Adipose tissue (tissue), 3 donors: ENCODE data around the gene NUBPL. TPM values are rescaled to one million over a fixed set of nuclear protein-coding genes. Genes with fewer than 3 reads are reported as not detected.

Experiments used
- H3K27ac ChIP-seq: one replicate; pipeline ENCODE4 v1.5.1; 2013; ENCODE audit warnings: low read depth, low read length
- WGBS, 3 donors: extraction: QIAGEN DNeasy Blood & Tissue Kit; methylation state at CpG; one replicate each; pipeline ENCODE4 v1.1.7; 2013; 5-methylcytosine and 5-hydroxymethylcytosine counted together
- polyA plus RNA-seq, 3 donors: library from polyadenylated mRNA; stranded (reverse); fragments of 200-250 nt; gene quantifications; one replicate each; pipeline ENCODE4 v1.2.3, GENCODE V29; 2013
- donor health status: healthy with polysubstance abuse.
- donor health status: Bipolar disorder and iron deficiency.
- donor health status: healthy.

NUBPL gene, protein sequence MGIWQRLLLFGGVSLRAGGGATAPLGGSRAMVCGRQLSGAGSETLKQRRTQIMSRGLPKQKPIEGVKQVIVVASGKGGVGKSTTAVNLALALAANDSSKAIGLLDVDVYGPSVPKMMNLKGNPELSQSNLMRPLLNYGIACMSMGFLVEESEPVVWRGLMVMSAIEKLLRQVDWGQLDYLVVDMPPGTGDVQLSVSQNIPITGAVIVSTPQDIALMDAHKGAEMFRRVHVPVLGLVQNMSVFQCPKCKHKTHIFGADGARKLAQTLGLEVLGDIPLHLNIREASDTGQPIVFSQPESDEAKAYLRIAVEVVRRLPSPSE
- 1 to 10 TPM; 2.9 to 7.8 (median 7.5) TPM for polyA plus RNA-seq

DNA sequence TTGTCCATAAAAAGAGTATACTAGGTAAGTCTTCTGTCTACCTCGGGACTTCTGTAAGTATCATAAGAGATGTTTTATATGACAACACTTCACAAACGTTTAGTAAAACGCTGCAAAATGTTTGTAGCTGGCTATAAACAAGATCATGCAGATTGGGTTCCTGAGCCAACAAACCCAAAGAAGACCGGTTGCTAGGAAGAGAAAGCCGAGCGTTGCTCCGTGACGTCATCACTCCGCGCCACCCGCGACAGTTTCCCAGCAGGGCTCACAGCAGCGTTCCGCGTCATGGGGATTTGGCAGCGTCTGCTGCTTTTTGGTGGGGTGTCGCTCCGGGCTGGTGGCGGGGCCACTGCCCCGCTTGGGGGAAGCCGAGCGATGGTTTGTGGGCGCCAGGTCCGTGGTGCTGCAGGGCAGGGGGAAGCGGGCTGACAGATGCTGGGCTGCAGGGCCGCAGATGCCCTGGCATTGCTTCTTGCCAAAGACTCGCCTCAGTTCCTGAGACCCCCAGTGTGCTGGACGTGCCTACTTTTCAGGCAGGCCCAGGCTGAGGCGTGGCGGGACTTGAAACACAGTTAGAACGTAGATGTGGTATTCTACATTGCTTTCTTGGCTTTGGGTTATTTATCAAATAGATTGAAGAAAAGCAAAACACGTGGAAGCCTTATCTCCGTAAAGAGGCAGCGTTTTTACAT lies at the start of gene NUBPL:
TSS of gene NUBPL (plus strand) at position 250 of the 692 bp plus-strand sequence. CDS start at position 286, 36 bp downstream.
- H3K27ac ChIP-seq, result peak within 1 kb of the TSS; percentile 89
- 0% methylated on average over 34 of the region's 34 CpGs for WGBS, 3 donors

DNA sequence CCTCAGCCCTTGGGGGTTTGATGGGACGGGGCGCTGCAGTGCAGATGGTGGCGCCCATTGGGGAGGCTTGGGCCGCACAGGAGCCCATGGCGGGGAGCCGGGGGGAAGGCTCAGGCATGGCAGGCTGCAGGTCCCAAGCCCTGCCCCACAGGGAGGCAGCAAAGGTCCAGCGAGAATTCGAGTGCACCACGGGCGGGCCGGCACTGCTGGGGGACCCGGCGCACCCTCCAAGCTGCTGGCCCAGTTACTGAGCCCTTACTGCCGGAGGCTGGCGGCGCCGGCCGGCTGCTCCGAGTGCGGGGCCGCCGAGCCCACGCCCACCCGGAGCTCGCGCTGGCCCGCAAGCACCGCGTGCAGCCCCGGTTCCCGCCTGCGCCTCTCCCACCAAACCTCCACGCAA lies 34.1 kb upstream of the NUBPL start:
- 94 to 97% (median 95%) methylated on average over 30 to 33 of the region's 33 CpGs for WGBS, 3 donors

DNA sequence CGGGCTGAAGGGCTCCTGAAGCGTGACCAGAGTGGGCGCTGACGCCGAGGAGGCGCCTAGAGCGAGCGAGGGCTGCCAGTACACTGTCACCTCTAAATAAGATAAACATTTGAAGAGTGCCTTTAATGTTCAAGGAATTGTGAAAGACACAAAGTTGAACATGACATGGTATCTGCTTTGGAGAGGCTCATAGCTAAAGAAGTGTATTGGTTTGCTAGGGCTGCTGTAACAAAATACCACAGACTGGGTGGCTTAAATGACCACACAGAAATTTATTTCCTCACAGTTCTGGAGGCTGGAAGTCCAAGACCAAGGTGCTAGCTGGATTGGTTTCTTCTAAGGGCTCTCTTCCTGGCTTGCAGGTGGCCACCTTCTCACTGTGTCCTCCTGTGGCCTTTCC lies 33.7 kb upstream of the NUBPL start:
- no peak overlapping the region for H3K27ac ChIP-seq
- 89 to 94% (median 90%) methylated on average over 8 of the region's 8 CpGs for WGBS, 3 donors

More for the DNA sequence above, 34.1 kb upstream of the NUBPL start:
- no peak overlapping the region for H3K27ac ChIP-seq

DNA sequence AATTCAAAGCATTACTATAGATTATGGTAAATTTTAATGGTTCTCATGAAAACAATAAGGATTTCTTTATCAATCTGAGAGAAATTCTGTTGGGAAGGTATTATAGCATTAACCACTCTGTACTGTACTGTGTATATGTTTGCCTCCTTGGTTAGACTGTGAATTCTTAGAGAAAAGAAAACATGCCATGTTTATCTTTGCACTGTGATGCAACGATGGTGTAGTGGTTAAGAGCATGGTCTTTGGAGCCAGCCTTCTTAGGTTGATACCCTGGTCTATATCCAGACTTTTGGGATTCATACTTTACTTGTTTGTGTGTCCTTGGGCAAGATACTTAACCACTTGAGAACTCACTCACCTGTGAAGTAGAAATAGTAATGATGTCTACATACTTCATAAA lies 32.2 kb upstream of the NUBPL start:
- no peak overlapping the region for H3K27ac ChIP-seq
- WGBS, 3 donors, result 49 to 74% (median 69%) methylated on average over 1 of the region's 1 CpG

DNA sequence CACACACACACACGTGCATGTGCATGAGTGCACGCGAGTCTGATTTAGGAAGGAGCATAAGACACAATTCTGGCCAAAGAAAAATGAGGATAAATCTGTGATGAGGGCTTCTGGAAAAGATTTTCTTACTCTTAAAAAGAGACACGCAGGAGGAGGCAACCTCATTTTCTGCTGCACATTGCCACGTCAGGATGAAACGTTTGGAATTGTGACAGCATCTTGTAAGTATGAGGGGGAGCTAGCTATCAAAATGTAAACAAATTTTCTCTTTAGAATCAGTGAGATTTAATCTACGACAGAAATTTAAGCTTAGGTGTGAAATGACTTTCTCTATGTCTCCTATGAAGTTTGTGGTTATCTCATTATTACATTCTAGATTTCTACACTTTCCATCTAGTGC lies 31.1 kb upstream of the NUBPL start:
- no peak overlapping the region for H3K27ac ChIP-seq
- WGBS, 3 donors, result 44 to 51% (median 46%) methylated on average over 7 of the region's 7 CpGs

DNA sequence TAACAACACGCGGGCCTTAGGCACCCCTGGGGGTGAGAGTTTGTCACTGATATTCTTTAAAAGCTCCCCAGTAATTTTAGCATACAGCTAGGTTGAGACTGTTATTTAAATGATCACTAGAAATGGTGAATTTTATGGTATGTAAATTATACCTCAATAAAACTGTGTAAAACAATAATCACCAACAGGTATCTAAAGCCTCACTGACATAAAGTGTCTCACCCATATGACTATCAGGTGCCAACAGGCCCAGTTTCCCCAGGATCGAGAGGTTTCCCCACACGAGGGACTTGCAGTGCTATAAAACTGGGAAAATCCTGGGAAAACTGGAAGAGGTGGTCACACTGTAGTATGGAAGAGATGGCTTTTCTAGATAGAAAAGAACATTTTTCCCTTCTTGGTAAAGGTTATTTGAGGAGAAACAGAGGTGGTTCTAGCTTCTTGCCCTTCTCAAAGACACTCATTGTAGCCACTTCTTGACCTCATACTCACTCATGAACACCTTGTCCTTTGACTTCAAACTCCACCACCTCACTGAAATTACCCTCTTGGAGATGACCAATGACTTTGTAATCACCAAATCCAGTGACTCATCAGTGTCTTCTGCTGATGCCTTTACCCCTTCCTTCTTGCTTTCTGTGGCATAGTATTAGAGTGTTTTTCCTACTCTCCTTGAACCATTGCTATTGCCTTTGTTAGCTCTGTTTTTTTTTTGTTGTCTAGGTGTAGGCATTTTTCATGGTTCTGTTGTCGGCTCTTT lies 24.8 kb upstream of the NUBPL start:
- no peak overlapping the region for H3K27ac ChIP-seq
- WGBS, 3 donors, result 80 to 85% (median 81%) methylated on average over 5 of the region's 5 CpGs

DNA sequence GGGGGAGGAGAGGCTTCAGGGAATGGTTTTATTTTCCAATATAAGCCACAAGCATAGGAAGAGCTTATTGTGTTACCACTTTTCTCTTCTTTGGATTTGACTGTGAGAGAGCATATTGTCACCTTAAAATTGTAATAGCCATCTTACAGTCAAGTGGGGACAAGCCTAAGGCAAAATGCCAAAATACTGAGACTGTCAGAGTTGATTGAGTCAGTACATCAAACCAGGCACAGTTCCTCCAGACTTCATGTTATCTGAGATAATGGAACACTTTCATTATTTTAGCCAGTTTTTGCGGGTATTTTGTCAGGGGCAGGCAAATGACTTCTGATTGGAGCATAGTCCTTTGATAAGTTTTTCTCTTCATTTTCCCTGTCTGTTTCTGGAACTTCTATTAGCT lies 19.5 kb upstream of the NUBPL start:
- 86 to 96% (median 89%) methylated on average over 1 of the region's 1 CpG for WGBS, 3 donors
- no peak overlapping the region for H3K27ac ChIP-seq

DNA sequence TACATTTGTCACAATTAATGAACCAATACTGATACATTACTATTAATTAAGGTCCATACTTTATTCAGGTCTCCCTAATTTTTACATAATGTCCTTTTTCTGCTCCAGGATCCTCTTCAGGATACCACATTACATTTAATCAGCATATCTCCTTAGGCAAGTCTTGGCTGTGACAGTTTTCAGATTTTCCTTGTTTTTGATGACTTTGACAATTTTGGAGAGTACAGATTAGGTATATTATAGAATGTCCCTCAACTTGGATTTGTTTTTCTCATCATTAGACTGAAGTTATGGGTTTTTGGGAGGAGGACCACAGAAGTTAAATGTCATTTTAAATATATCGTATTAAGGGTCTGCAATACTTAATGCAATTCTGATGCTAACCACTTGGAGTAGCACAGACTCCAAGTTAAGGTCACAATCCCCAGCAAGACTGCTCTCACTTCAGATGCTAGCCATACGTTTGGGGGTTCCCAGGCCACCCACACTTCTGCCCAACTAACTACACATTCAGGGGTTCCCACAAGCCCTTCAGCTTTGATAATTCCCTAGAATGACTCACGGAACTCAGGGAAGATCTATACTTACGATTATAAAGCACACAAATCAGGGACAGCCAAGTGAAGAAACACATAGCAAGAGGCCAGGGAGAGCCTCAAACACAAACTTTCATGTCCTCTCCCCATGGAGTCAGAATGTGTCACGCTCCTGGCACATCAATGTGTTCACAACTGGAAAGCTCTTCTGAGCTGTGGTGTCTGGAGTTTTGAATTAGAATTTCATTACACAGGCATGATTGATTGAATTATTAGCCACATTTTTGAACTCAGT lies 17.0 kb upstream of the NUBPL start:
- no peak overlapping the region for H3K27ac ChIP-seq
- 59 to 72% (median 68%) methylated on average over 5 of the region's 5 CpGs for WGBS, 3 donors

DNA sequence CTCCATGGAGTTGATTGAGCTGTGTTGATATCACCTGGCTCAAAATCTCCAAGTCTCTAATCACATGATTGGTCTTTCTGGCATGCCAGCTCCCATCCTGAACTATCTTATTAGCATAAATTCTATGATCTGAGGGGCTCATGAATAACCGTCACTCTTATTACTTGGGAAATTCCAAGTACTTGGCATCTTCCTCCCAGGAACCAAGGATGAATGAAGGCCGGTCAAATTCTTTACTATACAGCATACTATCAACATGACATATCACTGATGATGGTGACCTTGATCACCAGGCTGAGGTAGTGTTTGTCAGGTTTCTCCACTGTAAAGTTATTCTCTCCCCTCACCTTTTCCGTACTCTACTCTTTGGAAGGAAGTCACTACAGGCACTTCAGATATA lies 16.4 kb upstream of the NUBPL start:
- H3K27ac ChIP-seq, result no peak overlapping the region
- 50 to 89% (median 89%) methylated on average over 3 of the region's 3 CpGs for WGBS, 3 donors

DNA sequence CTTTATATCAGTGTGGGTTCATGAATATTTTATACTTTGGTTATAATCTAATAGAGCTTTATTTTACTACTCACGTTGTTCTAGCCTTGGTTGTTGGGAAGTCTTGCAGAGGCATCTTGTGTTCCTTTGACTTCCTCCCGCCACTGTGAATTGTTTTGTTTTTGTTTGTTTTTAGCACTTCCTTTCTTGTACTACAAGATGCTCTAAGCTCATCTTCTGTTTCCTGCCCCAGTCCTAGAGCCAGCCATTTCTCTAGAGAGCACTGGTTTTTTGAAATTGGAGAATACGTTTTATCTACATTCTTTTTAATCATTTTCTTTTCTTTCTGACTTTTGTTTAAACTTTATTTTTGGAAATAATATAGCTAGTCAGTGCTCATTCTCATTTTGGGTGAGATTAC lies 15.9 kb upstream of the NUBPL start:
- H3K27ac ChIP-seq, result no peak overlapping the region
- WGBS, 3 donors, result 27 to 28% (median 28%) methylated on average over 3 of the region's 3 CpGs

DNA sequence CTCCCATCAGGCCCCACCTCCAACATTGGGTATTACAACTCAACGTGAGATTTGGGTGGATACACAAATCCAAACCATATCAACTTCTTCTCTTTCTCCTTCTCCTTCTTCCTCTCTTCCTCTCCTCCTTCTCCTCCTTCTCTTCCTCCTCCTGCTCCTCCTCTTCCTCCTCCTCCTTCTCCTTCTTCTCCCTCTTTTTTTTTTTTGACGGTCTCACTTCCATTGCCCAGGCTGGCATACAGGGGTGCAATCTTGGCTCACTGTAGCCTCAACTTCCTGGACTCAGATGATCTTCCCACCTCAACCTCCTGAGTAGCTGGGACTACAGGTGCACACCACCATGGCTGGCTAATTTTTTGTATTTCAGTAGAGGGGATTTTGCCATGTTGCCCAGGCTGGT lies 11.4 kb upstream of the NUBPL start:
- H3K27ac ChIP-seq, result no peak overlapping the region
- WGBS, 3 donors, result 84 to 90% (median 85%) methylated on average over 2 of the region's 2 CpGs

DNA sequence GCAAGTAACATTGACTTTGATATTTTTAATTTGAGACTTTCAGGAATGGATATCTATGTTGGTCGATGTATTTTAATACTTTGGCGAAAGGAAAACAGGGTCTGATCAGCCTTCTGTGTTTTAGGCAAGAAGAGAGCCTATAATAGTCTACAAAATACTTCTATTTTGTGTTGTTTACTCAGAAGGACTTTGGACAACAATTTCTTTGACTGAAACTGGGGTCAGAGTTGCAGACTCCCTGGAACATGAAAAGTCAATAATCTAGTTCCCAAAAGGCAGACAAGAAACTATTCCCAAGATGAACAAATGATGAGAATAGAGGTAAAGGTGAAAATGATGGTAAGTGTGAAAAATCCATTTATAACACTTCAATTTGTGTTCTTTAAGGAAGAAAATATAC lies 10.6 kb upstream of the NUBPL start:
- no peak overlapping the region for H3K27ac ChIP-seq
- WGBS, 3 donors, result 82 to 89% (median 86%) methylated on average over 2 of the region's 2 CpGs

DNA sequence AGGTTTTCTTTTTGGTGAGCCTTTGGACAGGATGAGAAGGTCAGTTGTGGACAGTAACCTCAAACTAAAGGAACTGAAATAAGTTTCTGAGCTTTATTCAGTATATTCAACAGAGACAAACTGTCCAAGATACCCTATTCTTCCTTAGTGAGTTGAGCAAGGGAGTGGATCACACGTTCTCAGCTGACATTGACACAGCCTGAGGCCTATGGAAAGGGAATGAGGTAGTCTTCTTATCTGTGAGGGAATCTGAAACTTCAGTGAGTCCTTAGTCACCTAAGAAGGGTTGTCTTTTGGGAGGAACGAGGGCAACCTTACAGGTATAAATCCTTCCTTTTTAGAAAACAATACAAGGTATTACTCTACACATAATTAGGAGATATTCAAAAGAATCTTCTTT lies 5.0 kb upstream of the NUBPL start:
- 60 to 76% (median 65%) methylated on average over 2 of the region's 2 CpGs for WGBS, 3 donors

DNA sequence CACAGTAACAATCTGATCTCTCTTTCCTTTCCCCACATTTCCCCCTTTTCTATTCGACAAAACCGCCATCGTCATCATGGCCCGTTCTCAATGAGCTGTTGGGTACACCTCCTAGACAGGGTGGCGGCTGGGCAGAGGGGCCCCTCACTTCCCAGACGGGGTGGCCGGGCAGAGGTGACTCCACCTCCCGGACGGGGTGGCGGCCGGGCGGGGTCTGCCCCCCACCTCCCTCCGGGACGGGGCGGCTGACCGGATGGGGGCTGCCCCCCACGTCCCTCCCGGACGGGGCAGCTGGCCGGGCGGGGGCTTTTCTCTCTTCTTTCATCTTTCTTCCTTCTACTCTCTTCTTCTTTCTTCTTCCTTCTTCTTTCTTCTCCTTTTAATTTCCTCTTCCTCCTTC lies 1.3 kb upstream of the NUBPL start:
- WGBS, 3 donors, result 94 to 95% (median 95%) methylated on average over 21 of the region's 21 CpGs
- H3K27ac ChIP-seq, result no peak overlapping the region

More for the DNA sequence above, 5.0 kb upstream of the NUBPL start:
- H3K27ac ChIP-seq, result no peak overlapping the region

DNA sequence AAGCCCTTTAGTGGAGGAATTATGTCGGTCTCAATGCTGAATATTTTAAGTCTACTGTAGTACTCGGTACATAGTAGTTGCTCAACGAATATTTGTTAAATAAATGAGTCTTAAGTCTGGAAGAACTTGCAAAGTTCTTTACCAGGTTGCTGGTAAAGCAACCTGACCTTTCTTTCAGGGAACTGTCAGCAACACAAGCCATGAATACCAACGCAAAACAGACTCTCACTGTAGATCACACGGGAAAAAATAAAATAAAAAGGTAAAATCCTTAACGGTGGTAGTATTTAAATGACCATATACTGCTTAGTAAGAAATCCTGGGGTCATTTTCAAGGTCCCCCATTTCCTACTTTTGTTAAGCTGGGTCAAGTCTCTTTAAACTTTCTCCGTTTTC lies 447 bp upstream of the NUBPL start:
- no peak overlapping the region for H3K27ac ChIP-seq
- 42 to 53% (median 48%) methylated on average over 7 of the region's 7 CpGs for WGBS, 3 donors

DNA sequence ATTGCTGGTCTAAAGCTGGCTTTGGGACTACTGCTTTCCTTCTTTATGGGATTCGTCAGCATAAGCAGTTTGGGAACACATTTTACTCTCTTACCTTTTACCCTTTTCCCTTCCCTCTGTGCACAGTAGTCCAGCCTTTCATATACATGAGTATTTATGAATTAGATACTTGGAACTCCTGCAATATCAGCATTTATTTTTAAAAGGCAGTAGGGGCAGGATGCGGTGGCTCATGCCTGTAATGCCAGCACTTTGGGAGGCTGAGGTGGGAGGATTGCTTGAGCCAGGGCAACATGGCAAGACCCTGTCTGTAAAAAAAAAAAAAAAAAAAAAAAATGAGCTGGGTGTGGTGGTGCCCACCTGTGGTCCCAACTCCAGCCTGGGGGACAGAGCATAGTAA lies 3.0 kb downstream of the NUBPL start:
- 93 to 98% (median 96%) methylated on average over 2 of the region's 2 CpGs for WGBS, 3 donors
- no peak overlapping the region for H3K27ac ChIP-seq

DNA sequence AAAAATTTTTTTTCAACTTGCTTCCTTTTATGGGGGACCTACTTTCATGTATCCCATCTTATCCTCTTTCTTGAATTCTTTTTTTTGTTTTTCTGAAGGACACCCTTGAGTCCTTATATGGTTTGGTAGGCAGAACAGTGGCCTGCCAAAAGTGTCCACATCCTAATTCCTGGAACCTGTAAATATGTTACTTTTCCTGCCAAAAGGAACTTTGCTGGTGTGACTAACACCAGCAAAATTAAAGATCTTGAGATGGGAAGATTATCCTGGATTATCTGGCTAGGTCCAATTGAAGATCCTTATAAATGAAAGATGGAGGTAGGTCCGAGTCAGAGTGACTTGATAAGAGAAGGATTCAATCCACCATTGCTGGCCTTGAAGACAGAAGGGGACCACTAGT lies 5.3 kb downstream of the NUBPL start:
- 90 to 100% (median 91%) methylated on average over 1 of the region's 1 CpG for WGBS, 3 donors
- H3K27ac ChIP-seq, result no peak overlapping the region

DNA sequence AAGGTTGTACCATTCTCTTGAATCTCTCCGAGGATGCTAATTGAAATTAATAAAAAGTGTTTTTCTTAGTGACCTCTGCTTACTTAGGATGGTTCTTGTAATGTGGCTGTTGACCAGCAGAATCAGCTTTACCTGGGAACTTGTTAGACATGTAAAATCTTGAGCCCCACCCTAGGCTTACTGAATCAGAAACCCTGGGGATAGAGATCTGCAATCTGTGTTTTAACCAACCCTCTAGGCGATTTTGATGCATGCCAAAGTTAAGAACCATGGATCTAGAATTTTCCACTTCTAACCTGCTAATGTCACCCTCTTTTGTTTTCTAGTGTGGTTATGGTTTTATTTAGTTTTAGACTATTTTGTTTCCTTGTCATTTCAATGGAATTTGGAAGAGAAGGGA lies 6.5 kb downstream of the NUBPL start:
- no peak overlapping the region for H3K27ac ChIP-seq
- 84 to 89% (median 88%) methylated on average over 2 of the region's 2 CpGs for WGBS, 3 donors
